NCI-H2081 (cell line): ENCODE results near the gene CPED1.
A peak's percentile ranks its signal among the peaks of the same experiment; 100 is the strongest.

Experiments
- DNase-seq, 2 experiments: peaks; one replicate each; lab custom pipeline; 2025; lab: John Stamatoyannopoulos, UW

CPED1 gene

DNA sequence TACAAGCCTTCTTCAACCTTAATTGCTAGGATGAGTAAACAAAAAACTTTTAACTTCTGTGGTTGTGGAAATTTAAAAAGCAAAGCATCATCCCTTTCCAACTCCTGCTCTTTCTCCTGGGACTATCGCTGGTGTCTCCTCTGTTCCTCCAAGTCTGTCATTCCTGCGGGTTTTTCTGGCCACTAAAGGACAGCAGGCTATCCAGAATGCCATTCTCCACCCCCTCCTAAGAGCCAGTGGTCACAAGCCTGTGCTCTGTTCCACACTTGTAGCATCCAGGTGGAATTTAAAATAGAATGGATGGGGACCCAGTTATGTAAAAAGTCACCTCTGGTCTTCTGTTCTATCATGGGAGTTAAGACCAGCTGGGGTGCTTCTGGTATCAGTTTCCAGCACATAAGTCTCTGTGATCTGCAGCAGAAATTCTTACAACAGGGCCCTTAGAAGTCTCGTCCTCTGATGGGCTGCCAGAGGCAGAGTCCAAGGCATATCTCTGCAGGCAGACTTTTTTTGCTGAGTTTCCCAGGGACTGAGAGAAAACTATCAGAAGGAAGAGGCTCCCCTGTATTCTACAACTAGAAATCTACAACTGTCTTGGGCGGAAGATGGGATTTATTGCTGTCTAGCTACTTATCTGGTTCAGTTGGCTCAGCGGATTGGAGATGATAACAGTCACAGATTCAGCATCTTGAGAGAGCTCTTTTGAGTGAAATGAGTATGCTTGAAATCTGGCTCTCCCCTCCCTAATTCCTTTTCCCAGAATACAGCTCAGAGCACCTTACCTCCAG is 335.2 kb downstream of the CPED1 start:
- DNase-seq = no peak

DNA sequence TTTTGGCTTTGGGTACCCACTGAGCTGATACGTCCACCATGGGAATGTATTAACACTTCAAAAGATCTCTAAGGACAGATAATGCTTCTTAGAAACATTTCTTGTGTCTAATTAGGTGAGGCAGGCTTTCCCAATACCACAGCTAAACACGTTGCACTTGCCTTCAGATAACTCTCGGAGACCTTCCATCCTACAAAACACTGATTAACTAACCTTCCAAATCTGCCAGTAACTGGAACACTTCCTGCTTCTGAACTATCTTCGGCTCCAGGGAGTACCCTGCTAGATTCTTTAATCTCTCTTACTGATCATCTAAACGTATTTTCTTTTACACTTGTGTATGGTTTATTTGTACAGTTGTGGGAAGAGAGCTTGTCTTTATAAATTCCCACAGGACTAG is 339.2 kb downstream of the CPED1 start:
- DNase-seq = no peak

DNA sequence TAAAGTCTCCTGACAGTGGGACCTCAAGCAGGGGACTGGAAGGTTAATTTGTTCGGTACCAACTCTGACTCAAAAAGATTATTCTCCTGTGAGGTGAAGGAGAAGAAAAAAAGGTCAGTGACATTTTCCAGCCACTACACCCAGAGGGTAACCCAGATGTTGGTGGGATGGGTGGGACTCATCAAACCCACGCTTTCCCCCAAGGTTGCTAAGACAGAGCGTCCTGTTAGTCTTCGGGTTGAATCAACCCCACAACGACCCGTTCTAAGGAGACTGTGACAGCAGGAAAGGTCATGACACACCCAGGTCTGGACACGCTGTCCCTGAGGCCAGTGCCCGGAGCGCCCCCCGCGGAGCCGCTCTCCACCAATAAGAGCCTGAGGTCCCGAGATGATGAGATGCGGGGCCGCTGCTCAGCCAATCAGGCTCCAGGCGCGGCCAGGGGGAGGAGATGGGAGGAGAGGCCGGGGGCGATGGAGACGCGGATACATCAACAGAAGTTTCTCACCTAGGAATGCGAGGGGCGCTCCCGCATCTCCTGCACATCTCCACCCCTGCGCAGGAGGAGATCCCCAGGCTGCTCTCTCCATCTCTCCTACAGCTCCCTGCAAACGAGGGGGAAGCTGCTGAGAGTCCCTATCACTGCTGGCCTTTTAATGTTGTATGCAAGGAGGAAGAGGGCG is 340.1 kb downstream of the CPED1 start, which contains the start of gene WNT16:
WNT16 (plus strand) TSS at position 493 of the 683 bp plus-strand sequence. CDS start 293 bp downstream, outside the sequence.
- DNase-seq = no peak

DNA sequence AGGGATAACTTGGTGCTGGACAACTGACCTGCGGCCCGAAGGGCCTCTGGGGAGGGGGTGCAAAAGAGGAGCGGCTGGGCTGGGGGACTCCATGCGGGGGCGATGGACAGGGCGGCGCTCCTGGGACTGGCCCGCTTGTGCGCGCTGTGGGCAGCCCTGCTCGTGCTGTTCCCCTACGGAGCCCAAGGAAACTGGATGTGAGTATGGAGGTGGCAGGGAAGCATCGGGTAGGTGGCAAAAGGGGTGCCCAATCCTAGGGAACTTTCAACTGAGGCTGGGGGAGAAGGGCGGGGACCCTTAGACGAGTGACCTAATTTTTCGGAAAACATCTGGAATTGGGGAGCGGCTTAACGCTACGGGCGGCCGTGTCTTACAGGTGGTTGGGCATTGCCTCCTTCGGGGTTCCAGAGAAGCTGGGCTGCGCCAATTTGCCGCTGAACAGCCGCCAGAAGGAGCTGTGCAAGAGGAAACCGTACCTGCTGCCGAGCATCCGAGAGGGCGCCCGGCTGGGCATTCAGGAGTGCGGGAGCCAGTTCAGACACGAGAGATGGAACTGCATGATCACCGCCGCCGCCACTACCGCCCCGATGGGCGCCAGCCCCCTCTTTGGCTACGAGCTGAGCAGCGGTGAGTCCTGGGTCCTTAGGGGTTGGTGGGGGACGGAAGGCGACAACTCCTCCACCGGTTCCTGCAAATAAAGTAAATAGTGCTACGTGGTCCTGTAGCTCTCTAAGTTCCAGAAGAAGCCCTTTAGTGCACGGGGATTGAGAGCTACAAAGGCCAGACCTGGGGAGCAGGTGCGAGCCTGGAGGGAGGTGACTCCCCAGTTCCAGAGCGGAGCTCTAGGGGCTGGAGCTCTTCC is 340.9 kb downstream of the CPED1 start:
- DNase-seq = peak in 1 of 2 experiments; percentile 14

DNA sequence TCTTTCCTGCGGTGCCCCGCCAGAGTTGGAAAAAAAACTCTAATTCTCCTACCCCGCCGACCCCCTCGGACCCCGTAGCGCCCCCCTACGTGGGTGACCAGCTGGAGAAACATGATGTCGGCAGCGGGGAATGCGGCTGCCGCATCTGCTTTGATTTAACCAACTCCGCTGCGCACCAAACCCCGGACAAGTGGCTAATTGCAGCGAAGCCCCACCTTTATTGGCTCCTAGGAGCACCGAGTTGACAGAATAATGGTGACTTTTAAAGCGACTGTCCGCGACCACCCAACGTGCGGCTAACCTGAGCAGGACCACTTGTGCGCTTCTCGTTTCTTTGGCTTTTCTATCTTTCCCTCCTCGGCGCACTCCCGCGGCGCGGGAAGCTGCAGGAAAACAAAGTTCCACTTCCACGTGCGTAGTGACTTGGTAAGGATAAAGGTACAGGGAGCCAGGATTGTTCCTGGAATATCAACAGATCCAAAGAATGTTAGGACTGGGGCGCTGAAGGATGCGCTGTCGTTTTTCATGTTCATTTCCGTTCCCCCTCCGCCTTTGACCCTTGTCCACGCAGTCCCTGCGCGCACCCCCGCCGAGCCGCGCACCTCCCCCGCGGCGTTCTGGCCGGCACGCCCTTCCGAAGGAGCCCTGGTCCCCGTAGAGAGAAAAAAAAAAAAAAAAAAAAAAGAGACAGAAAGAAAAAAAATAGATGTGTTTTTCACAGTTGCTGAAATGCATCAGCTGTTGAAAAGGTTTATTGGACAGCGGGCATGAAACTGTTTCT is 341.7 kb downstream of the CPED1 start:
- peak; percentile 57 for DNase-seq

DNA sequence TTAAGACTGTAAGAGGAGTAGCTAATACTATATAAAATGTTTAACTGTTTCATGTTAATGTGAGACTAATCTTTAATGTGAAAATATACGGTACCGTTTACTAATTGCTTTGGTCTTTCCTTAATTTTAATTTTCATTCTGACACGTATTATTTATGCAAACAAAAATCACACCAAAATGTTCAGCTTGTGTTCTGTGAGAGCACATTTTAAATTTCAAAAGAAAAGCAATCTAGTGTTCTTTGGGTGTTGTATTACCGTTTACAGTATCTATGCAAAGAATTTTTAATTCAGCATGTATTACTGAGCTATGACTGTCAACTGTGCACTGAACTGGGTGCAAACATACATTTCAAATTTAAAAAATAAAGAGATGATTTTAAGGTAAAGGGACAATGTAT is 342.5 kb downstream of the CPED1 start:
- no peak for DNase-seq

DNA sequence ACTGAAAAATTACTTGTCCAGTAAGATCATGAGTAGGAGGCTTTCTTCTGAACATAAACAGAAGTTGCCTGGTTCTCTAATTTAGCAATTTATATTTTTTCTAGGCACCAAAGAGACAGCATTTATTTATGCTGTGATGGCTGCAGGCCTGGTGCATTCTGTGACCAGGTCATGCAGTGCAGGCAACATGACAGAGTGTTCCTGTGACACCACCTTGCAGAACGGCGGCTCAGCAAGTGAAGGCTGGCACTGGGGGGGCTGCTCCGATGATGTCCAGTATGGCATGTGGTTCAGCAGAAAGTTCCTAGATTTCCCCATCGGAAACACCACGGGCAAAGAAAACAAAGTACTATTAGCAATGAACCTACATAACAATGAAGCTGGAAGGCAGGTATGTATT is 343.1 kb downstream of the CPED1 start:
- no peak for DNase-seq

DNA sequence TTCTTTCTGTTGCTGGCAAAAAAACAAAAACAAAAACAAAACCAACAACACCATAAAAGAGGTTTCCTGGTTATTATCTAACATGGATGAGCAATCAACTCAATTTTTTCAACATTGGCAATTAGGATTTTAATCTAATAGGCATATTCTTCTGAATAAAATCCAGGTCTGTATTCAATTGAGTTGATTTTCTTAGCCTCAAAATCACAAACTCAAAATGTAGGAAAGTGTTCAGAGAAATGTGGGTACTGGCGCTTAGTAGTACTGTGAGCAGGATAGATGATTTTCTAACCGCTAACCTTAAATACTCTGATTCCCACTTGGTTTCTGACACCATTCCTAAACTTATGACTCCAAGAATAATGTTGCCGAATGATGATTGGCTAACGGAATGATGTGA is 345.9 kb downstream of the CPED1 start:
- no peak for DNase-seq

DNA sequence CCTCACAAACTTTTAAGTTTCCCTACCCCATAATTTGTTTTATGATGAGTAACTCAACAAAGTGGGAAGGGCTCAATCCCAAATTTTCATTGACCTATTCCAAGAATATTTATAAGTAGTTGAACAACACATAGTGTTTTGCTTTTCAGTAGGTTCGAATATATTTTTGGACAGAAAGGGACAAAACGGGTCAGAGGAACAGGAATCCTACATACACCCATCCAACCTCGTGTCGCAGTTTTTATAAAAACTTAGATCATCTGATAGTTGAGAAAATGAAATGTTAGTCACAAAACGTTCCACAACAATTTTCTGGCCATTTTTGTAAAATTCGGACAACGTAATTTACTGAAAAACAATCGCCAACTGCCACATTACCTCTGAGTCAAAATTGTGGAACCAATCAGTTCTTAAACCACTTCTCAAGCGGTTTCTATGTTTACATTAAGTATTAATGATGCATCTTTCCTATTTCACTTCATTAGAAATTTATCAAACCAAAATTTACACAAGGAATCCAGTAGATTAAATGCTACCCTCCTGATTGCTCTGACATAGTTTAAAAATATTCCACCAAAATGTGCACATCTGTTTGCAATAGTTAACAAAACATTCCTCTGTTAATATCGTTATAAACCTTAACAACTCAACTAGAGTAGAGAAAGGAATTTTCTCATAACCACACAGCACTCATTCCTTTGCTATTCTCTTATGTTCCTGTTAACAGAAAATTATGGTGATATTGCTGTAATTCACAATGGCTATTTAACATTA is 346.6 kb downstream of the CPED1 start:
- DNase-seq = no peak

DNA sequence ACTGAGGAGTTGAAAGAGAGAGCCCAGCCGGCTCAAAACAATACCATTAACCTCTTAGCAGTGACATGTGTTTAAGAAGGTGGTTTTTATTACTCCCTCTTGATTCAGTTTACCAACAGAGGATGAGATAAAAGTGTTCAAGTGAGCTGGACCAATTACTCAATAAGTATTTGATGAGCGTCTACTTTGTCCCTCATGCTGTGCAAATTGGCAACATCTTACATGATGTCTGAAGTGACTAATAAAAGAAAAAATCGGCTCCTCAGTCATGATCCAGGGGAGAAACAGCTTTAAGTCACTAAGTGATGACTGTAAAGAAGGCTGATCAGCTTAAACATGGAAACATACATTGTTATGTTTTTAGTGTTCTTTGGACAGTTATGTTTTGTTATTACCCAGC is 348.1 kb downstream of the CPED1 start:
- DNase-seq = no peak

DNA sequence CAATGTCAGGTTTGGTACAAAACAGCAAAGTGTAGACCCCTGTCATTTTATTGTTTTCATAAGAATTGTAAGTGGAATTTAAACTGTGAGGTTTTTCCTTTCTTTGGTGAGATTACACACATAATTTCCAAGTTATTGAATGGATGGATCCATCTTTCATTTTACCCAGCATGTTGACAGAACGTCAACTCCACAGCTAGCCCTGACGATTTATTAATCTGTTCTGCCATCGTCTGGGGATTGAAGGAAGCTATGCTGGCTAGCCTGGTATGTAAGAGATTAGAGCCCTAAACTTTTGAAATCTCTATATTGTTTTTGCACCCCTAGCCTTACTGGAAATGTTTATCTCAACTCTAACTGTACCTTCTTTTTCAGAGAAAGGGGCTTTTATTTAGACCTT is 348.9 kb downstream of the CPED1 start:
- peak in 1 of 2 experiments; percentile 46 for DNase-seq

DNA sequence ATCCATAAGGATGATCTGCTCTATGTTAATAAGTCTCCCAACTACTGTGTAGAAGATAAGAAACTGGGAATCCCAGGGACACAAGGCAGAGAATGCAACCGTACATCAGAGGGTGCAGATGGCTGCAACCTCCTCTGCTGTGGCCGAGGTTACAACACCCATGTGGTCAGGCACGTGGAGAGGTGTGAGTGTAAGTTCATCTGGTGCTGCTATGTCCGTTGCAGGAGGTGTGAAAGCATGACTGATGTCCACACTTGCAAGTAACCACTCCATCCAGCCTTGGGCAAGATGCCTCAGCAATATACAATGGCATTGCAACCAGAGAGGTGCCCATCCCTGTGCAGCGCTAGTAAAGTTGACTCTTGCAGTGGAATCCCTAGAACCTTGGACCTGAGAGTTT is 350.6 kb downstream of the CPED1 start:
- no peak for DNase-seq

DNA sequence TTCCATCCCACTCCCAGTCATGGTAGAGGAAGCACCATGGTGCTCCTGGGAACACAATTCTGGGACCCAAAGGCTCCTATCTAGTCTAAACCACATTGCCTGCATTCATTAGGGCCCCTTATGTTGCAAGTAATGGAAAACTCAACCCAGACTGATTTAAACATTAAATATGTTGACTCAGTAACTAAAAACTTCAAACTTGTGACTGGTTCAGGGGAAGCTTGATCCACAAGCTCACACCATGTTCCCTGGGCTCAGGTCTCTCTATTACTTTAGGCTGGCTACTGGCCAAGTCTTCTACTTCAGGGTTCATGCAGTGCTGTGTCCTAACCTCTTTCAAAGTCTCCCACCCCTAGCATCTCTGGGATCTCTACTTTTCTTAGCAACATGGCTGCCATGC is 353.4 kb downstream of the CPED1 start:
- no peak for DNase-seq

DNA sequence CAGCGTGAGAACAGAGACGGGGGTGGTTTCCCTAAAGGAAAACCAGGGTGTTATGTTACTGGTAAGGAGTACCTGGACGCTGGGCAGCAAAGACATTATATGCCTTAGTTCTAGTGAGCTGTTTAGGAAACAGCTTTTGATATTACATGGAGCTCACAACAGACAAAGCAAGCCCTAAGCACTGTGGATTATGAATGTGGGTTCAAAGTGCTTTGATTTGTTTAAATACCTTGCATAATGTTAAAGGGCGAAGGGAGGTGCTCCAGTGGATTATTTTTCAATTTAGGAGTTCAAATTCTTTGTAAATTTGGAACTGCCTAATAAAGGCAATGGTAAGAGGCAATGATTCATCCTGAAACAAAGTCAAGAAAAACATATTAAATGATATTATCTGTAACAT is 354.1 kb downstream of the CPED1 start:
- DNase-seq = no peak

DNA sequence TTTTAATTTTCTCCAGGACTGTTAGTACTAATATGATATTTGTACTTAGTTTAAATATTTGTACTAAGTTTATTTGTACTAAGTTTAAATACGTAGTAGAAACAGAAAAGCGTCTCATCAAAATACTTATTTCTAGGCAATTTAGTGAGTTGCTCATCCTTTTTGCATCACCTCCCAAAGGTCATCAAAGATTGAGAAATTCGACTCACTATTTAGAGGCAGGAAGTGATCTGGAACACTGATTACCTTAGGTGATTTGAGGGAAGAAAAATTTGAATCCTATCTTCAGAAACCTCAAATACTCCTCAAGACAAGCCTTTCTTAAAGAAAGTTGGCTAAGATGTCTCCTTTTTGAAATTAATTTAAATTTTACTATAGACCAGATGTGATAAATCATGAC is 354.8 kb downstream of the CPED1 start:
- no peak for DNase-seq

DNA sequence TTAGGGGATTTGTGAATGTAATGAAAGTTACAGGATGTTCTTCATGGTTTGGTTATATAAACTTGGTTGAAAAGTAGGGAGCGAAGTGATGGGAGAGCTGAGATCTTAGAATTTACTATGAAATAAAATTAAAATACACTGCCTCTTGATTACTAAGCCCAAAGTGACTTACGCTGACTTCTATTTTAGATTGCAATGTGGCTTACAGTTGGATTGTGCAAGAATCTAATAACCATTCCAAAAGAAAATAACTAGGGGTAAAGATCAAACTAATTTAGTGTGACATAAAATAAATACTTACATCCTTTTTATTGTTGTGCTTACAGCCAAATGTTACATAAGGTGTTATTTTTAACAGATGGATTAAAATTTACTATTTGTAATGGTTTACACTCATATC is 355.6 kb downstream of the CPED1 start:
- DNase-seq = no peak

DNA sequence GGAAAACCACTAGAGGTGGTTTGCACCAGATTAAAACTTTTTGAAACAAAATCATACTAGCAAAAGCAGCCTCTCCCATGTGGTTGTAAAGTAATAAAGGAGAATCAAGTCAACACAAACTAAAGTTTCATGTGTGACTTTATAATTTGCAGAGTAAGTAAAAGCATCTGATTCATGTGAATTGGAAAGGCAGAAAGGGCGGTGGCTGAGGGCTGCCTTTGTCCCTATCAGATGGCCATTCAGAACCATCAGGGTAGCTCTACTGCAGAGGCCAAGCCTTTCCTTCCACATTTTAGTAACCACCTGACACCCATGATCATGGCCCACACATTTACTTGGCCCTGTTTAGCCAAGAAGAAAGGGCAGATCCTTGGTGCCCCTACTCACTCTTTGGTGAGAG is 356.0 kb downstream of the CPED1 start:
- DNase-seq = no peak
